ENCODE measurements around the gene FNDC3A. TPM values are rescaled to one million over a fixed set of nuclear protein-coding genes. Genes with fewer than 3 reads are reported as not detected.

FNDC3A gene
- total and polyA plus RNA-seq, 4 donors, result 25.2 to 89.5 (median 32.1) TPM

DNA sequence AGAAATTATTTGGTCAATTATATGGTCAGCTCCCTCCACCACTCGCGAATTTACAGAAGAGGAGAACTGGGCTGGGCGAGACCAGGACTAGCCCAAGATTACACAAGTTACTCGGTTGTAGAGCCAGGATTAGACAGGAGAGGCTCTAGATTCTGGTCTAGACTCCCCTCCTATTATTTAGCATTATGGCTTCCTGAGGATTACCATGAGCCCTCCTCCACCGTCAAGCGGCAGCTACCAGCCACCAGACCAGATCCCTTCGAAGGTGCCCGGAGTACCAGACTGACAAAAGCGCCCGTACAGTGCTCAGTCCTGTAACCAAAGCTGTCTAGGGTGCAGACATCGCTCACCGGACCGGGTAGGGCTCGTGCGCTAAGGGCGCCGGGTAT lies 243.9 kb downstream of the FNDC3A start:
- no peak for DNase-seq (ENCODE audit: low spot score)
- H3K27ac ChIP-seq (ENCODE audit: low read depth in 1 of 2, low read length in 2 of 2), result no peak overlapping the region
- H3K4me3 ChIP-seq (ENCODE audit: low read depth in 1 of 3, low read length in 3 of 3), result peak overlapping the region; percentile 50 to 64 (median 50)
- TF ChIP-seq NR2F2 (IDR thresholded peaks at IDR 0.05) (no peak), TAF1 (conservative IDR thresholded peaks at IDR 0.05) (no peak), RXRA (IDR thresholded peaks at IDR 0.05) (no peak), HNF4G (IDR thresholded peaks at IDR 0.05) (no peak), GABPA (IDR thresholded peaks at IDR 0.05 in 1 of 2, conservative IDR thresholded peaks at IDR 0.05 in 1 of 2) (no peak), SP1 (IDR thresholded peaks at IDR 0.05) (no peak), RAD21 (IDR thresholded peaks at IDR 0.05) (no peak), JUND (IDR thresholded peaks at IDR 0.05) (no peak), FOXA2 (IDR thresholded peaks at IDR 0.05) (no peak), FOXA1 (IDR thresholded peaks at IDR 0.05) (no peak), HNF4A (conservative IDR thresholded peaks at IDR 0.05) (no peak), EGR1 (IDR thresholded peaks at IDR 0.05; ENCODE audit: low read depth in 2 of 2) (no peak), YY1 (IDR thresholded peaks at IDR 0.05) (no peak)
- TF ChIP-seq, protein P1, sequence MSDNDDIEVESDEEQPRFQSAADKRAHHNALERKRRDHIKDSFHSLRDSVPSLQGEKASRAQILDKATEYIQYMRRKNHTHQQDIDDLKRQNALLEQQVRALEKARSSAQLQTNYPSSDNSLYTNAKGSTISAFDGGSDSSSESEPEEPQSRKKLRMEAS (IDR thresholded peaks at IDR 0.05), result no peak
- TF ChIP-seq, protein P2, sequence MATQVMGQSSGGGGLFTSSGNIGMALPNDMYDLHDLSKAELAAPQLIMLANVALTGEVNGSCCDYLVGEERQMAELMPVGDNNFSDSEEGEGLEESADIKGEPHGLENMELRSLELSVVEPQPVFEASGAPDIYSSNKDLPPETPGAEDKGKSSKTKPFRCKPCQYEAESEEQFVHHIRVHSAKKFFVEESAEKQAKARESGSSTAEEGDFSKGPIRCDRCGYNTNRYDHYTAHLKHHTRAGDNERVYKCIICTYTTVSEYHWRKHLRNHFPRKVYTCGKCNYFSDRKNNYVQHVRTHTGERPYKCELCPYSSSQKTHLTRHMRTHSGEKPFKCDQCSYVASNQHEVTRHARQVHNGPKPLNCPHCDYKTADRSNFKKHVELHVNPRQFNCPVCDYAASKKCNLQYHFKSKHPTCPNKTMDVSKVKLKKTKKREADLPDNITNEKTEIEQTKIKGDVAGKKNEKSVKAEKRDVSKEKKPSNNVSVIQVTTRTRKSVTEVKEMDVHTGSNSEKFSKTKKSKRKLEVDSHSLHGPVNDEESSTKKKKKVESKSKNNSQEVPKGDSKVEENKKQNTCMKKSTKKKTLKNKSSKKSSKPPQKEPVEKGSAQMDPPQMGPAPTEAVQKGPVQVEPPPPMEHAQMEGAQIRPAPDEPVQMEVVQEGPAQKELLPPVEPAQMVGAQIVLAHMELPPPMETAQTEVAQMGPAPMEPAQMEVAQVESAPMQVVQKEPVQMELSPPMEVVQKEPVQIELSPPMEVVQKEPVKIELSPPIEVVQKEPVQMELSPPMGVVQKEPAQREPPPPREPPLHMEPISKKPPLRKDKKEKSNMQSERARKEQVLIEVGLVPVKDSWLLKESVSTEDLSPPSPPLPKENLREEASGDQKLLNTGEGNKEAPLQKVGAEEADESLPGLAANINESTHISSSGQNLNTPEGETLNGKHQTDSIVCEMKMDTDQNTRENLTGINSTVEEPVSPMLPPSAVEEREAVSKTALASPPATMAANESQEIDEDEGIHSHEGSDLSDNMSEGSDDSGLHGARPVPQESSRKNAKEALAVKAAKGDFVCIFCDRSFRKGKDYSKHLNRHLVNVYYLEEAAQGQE (IDR thresholded peaks at IDR 0.05), result no peak
- TF ChIP-seq, protein P3, sequence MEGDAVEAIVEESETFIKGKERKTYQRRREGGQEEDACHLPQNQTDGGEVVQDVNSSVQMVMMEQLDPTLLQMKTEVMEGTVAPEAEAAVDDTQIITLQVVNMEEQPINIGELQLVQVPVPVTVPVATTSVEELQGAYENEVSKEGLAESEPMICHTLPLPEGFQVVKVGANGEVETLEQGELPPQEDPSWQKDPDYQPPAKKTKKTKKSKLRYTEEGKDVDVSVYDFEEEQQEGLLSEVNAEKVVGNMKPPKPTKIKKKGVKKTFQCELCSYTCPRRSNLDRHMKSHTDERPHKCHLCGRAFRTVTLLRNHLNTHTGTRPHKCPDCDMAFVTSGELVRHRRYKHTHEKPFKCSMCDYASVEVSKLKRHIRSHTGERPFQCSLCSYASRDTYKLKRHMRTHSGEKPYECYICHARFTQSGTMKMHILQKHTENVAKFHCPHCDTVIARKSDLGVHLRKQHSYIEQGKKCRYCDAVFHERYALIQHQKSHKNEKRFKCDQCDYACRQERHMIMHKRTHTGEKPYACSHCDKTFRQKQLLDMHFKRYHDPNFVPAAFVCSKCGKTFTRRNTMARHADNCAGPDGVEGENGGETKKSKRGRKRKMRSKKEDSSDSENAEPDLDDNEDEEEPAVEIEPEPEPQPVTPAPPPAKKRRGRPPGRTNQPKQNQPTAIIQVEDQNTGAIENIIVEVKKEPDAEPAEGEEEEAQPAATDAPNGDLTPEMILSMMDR (IDR thresholded peaks at IDR 0.05; ENCODE audit: low read depth, low read length, missing input control), result no peak
- TF ChIP-seq, protein P4, sequence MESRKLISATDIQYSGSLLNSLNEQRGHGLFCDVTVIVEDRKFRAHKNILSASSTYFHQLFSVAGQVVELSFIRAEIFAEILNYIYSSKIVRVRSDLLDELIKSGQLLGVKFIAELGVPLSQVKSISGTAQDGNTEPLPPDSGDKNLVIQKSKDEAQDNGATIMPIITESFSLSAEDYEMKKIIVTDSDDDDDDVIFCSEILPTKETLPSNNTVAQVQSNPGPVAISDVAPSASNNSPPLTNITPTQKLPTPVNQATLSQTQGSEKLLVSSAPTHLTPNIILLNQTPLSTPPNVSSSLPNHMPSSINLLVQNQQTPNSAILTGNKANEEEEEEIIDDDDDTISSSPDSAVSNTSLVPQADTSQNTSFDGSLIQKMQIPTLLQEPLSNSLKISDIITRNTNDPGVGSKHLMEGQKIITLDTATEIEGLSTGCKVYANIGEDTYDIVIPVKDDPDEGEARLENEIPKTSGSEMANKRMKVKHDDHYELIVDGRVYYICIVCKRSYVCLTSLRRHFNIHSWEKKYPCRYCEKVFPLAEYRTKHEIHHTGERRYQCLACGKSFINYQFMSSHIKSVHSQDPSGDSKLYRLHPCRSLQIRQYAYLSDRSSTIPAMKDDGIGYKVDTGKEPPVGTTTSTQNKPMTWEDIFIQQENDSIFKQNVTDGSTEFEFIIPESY (IDR thresholded peaks at IDR 0.05), result no peak
- TF ChIP-seq, protein P5, sequence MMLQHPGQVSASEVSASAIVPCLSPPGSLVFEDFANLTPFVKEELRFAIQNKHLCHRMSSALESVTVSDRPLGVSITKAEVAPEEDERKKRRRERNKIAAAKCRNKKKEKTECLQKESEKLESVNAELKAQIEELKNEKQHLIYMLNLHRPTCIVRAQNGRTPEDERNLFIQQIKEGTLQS (IDR thresholded peaks at IDR 0.05), result no peak
- H3K27me3 ChIP-seq (ENCODE audit: control insufficient read depth in 4 of 4, insufficient read depth in 4 of 4, low read length in 3 of 4), result peaks cover 0 to 3% (median 0%) of the 10 kb centered on the region in 4 donors
- H3K36me3 ChIP-seq (ENCODE audit: control insufficient read depth in 4 of 4, insufficient read depth in 3 of 4, low read depth in 1 of 4, low read length in 3 of 4), result no peaks in the 10 kb centered on the region
- H3K9ac ChIP-seq (ENCODE audit: low read depth in 1 of 2, low read length in 2 of 2), result no peak overlapping the region
- peaks cover 0 to 3% (median 0%) of the 10 kb centered on the region in 4 donors for H3K9me3 ChIP-seq (ENCODE audit: control insufficient read depth in 4 of 4, low read length in 3 of 4)
- 26% methylated on average over 17 of the region's 17 CpGs for WGBS
- peaks cover 4 to 21% (median 11%) of the 10 kb centered on the region in 4 donors for H3K4me1 ChIP-seq (ENCODE audit: control insufficient read depth in 4 of 4, insufficient read depth in 4 of 4, low read length in 3 of 4)
